HL-60/S4 (cell line): ENCODE measurements around the gene IL1A.

Experiments used
- in situ Hi-C: fragments of 300-500 bp; cut with MboI; formaldehyde crosslinking; loops from 2 replicates; pipeline ENCODE4 v1.14.3; 2022; ENCODE audit warnings: low sequenced_read_pairs

IL1A gene, protein sequence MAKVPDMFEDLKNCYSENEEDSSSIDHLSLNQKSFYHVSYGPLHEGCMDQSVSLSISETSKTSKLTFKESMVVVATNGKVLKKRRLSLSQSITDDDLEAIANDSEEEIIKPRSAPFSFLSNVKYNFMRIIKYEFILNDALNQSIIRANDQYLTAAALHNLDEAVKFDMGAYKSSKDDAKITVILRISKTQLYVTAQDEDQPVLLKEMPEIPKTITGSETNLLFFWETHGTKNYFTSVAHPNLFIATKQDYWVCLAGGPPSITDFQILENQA

GRCh38 chr2:112784199-112785189 is at the start of gene IL1A:
Gene IL1A (minus strand): TSS chr2:112784493. CDS start chr2:112783770, 723 bp downstream.
- in situ Hi-C loops: no loop called here

GRCh38 chr2:112833976-112834375 is 49.7 kb upstream of the IL1A start:
- in situ Hi-C loops: loop anchor here (10.0 kb wide), 1 partner anchor 79 kb away; no protein-coding TSS in a partner anchor

- in situ Hi-C loops: loop anchor here (10.0 kb wide), 1 partner anchor 79 kb away; no protein-coding TSS in a partner anchor
Observed at GRCh38 chr2:112833639-112833931, 49.3 kb upstream of the IL1A start.

GRCh38 chr2:112832841-112833638 is 48.7 kb upstream of the IL1A start:
- in situ Hi-C loops: loop anchor here (10.0 kb wide), 1 partner anchor 78 kb away; no protein-coding TSS in a partner anchor

GRCh38 chr2:112831946-112832840 is 47.9 kb upstream of the IL1A start:
- in situ Hi-C loops: loop anchor here (10.0 kb wide), 1 partner anchor 77 kb away; no protein-coding TSS in a partner anchor

- in situ Hi-C loops: loop anchor here (10.0 kb wide), 1 partner anchor 77 kb away; no protein-coding TSS in a partner anchor
Observed at GRCh38 chr2:112831513-112831845, 47.2 kb upstream of the IL1A start.

GRCh38 chr2:112830682-112831512 is 46.6 kb upstream of the IL1A start:
- in situ Hi-C loops: loop anchor here (10.0 kb wide), 1 partner anchor 76 kb away; no protein-coding TSS in a partner anchor

- in situ Hi-C loops: loop anchor here (10.0 kb wide), 1 partner anchor 75 kb away; no protein-coding TSS in a partner anchor
Observed at GRCh38 chr2:112829961-112830681, 45.8 kb upstream of the IL1A start.

- in situ Hi-C loops: no loop called here
Observed at GRCh38 chr2:112829101-112829960, 45.0 kb upstream of the IL1A start.

DNA sequence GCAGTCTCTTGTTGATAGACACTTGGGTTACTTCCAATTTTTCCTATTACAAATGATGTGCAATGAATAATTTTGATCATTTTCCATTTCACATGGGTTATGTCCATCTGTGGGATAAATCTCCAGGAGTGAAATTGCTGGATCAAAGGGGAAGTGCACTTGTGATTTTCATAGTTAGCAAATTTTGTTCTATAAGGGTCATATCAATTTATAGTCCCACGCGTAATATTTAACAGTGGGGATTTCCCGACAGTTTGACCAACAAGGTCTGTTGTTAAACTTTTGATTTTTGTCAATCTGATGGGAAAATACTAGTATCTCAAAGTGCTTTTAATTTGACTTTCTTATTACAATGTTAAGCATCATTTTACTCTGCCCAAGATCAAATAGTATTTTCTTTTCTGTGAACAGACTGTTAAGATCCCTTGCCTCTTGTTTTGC is 44.0 kb upstream of the IL1A start:
- in situ Hi-C loops: no loop called here

DNA sequence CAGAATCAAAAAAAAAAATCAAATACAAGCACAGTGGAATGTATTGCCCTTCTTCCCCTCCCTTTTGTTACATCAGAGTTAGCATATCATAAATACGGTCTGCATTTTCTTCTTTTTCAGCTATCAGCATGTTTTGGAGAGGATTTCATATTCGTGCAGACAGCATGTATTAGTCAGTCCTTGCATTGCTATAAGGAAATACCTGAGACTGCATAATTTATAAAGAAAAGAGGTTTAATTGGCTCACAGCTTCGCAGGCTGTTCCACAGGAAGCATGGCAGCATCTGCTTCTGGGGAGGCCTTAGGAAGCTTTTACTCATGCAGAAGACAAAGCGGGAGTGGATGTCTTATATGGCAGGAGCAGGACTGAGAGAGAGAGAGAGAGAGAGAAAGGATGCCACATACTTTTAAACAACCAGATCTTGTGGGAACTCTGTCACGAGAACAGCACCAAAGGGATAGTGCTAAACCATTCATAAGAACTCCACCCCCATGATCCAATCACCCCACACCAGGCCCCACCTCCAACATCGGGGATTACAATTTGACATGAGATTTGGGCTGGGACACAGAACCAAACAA is 43.4 kb upstream of the IL1A start:
- in situ Hi-C loops: no loop called here

- in situ Hi-C loops: no loop called here
Observed at GRCh38 chr2:112827009-112827408, 42.7 kb upstream of the IL1A start.

DNA sequence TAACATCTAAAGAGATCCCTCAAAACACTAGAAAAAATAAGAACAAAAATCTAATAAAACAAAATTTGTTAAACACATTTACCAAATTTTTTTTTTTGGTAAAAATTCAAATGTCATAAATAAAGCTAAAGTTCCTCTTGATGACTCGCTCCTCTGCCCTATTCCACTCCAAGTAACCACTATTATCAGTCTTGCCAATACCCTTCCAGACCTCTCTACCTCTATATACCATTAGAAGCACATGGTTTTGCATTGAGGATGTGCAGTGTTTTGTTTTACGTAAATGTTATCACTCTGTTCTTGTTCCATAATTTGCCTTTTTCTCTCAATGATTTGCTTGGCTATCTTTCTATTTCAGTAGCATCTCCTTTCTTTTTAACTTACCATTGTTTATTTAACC is 41.4 kb upstream of the IL1A start:
- in situ Hi-C loops: no loop called here

DNA sequence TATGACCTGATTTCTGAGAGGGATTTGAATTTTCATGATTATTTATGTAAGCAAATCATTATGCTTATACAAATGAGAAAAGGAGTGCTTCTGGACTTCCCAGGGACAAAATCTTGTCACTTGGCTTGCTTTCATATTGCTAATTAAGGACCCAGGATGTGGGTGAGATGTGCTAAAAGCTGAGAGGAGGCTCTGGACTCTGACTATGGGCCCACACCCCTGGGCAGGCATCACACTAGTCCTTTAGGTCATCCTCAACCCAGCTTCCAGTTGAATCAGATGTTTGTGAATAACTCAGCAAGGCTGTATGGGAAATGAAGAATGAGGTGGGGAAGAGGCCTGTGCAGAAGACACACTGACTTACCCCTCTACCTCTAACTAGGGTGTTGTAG is 40.4 kb upstream of the IL1A start:
- in situ Hi-C loops: no loop called here

DNA sequence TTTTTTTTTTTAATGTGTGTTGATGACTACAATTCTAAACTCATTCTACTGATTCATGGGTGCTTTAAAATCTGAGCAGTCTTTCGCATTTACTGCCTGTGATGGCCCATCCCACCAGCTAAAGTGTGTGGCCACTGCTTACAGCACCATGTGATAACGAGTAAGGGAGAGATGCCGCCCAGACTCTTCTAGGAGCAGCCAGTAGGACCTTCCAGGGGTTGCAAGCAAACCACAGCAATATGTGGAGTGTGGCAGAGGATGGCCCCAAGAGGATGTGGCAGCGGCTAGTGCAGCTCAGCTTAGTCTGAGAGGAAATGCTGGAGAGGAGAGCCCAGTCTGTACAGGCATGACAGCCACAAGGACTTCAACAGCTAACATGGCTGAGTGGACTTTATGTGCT is 37.4 kb upstream of the IL1A start:
- in situ Hi-C loops: no loop called here

DNA sequence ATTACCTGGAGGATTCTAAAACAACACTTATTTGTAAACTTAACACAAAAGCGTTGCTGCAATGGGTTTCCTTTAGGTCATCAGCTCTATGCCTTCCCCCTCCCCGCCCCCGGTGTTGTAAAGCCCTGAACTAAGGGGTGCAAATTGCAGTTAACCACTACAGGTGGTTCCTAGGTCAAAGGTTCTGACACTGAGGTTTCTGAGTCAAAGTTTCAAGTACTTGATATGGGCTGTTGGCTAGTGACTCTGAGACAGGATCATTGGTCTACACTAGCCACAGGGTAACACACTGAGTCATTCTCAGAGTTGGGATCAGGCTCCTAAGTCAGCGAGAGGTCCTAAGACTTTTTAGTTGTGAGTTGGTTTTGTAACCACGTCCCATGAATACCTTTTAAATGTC is 36.8 kb upstream of the IL1A start:
- in situ Hi-C loops: no loop called here

DNA sequence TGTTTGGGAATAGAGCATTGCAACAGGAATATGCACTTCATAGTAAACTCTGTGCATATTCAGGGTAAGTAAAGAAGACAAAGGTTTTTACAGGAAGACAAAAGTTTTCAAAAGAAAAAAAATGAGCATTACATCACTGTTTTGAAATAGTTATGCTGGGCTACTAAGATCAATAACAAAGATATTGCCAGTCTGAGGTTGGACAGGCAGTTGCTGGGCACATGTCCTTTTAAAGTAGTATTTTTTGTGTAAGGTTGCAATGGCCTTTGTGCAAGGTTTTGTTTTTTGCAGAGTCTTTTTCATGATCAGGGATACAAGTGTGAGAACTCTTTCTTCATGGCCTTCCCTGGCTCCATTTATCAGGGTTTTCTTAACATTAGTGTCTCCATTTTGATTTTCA is 36.0 kb upstream of the IL1A start:
- in situ Hi-C loops: no loop called here
